Tibial nerve (tissue), 3 donors: ENCODE data around the gene EREG.

Source experiments
- CTCF ChIP-seq, 5 experiments: fragments of 200-600 bp in 3 of 5; fragments of 450-650 bp in 2 of 5; sonication (generic) in 3 of 5; IDR thresholded peaks; one replicate each; pipeline ENCODE4 v1.5.1; 2016 to 2019; ENCODE audit warnings: antibody characterized with exemption in 5 of 5, mild to moderate bottlenecking in 3 of 5, moderate library complexity in 2 of 5
- POLR2A ChIP-seq, 2 donors: fragments of 450-650 bp; IDR thresholded peaks; one replicate each; pipeline ENCODE4 v1.6.1; 2017; ENCODE audit warnings: antibody characterized with exemption in 2 of 2, mild to moderate bottlenecking in 2 of 2, moderate library complexity in 2 of 2

- TF ChIP-seq CTCF (IDR thresholded peaks at IDR 0.05) (no peak), POLR2A (IDR thresholded peaks at IDR 0.05) (no peak)
These were observed 33.0 kb upstream of the EREG start for GRCh38 chr4:74331944-74332343.
